GM10266 (cell line): ENCODE results near the gene TENT5A.

ENCODE experiments used
- DNase-seq: peaks from one replicate; pipeline ENCODE4 v3.0.0; 2012; ENCODE audit errors: extremely low spot score
- CTCF ChIP-seq: IDR thresholded peaks from 2 replicates; pipeline ENCODE4 v1.5.1; 2012; ENCODE audit warnings: mild to moderate bottlenecking, low read depth; ENCODE audit not compliant: control insufficient read depth, insufficient read depth; ENCODE audit errors: missing control alignments

TENT5A gene

GRCh38 chr6:81731814-81732213 lies 20.7 kb downstream of the TENT5A start:
- TF ChIP-seq CTCF, result no peak
- DNase-seq, result no peak

DNA sequence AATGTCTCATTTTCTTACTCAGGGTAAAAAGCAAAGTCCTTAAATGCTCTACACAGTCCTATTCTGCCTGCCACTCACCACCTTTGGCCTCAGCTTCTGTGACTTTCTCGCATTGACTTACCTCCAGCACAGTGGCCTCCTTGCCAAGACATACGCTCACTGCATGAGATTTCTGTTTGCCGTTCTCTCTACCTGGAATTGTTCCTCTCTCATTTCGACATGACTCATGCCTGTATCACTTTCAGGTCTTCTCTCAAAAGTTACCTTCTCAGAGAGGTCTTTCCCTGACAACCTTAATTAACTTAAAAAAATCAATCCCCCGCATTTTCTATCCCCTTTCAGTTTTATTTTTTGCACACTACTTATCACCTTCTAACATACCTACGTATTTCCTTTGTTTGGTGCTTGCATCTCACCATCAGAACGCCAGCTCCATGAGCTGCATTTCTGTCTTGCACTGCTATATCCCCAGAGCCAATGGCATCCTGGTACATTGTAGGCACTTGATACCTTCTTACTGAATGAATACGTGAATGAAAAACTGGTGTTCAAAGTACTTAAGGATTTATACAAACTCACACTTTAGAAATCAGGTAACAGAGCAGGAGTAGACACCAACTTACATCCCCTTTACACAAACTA lies 24.5 kb downstream of the TENT5A start:
- no peak for DNase-seq
- no peak for TF ChIP-seq CTCF

GRCh38 chr6:81725127-81725526 lies 27.4 kb downstream of the TENT5A start:
- TF ChIP-seq CTCF, result no peak
- DNase-seq, result no peak

GRCh38 chr6:81722506-81723223 lies 29.8 kb downstream of the TENT5A start:
- TF ChIP-seq CTCF, result no peak
- DNase-seq, result no peak

DNA sequence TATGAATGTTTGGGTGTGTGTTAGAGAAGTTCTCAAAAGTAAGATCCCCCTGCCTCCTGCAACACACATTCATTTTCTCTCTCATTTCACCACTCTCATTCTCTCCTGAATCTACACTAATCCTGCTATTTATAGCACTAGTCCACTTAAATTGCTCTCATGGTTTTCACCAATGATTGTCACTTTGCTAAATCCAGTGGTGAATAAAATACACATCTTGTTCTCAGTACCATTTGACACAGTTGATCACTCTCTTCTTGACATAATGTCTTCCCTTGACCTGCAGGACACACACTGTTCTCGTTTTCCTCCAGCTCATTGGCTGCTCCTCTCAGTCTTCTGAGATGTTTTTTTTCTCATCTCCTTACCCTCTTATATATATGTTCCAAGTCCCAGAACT lies 32.1 kb downstream of the TENT5A start:
- no peak for TF ChIP-seq CTCF

GRCh38 chr6:81718126-81718525 lies 34.4 kb downstream of the TENT5A start:
- no peak for DNase-seq
- TF ChIP-seq CTCF, result no peak

More for the DNA sequence above, 32.1 kb downstream of the TENT5A start:
- DNase-seq, result no peak

DNA sequence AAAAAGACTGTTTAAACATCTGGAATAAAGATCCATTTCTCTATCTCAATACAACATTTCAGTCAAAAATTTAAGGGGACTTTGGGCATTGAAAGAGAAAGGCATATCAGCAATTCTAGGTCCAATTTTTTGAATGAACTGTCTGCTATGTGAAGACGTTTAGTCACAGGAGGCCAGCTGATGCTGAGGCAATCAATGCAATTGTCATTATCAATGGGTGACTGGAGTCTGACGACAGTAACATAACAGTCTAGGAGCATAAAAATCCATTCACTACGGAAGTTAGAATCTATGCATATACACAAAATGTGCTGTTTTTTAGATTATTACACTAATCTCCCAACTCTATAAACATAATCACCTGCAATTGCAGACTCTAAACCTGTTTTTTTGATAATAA lies 37.8 kb downstream of the TENT5A start:
- TF ChIP-seq CTCF, result no peak
- no peak for DNase-seq
